Endothelial cell of umbilical vein (primary cell): Measurements from ENCODE around the gene NT5C.

Source experiments
- EZH2 ChIP-seq: IDR thresholded peaks from 2 replicates; pipeline ENCODE4 v1.6.1; 2012; ENCODE audit warnings: borderline replicate concordance, low read depth, mild to moderate bottlenecking, moderate library complexity, low read length, inconsistent platforms; ENCODE audit not compliant: severe bottlenecking
- GATA2 ChIP-seq: IDR thresholded peaks from 2 replicates; pipeline ENCODE4 v1.7.0; 2011; ENCODE audit warnings: low read depth, mild to moderate bottlenecking, moderate library complexity, mixed read lengths, low read length; ENCODE audit not compliant: insufficient read length, insufficient read depth
- JUN ChIP-seq: IDR thresholded peaks from 2 replicates; pipeline ENCODE4 v1.6.1; 2011; ENCODE audit warnings: borderline replicate concordance, low read depth; ENCODE audit not compliant: insufficient read length, insufficient read depth
- MAX ChIP-seq: IDR thresholded peaks from 2 replicates; pipeline ENCODE4 v1.6.1; 2011; ENCODE audit not compliant: insufficient read depth, insufficient read length
- MYC ChIP-seq: IDR thresholded peaks from one replicate; pipeline ENCODE4 v1.6.1; 2011; ENCODE audit warnings: mild to moderate bottlenecking, low read depth, low read length
- POLR2A ChIP-seq: IDR thresholded peaks from 2 replicates; pipeline ENCODE4 v1.6.1; 2012; ENCODE audit warnings: low read depth, mild to moderate bottlenecking, control low read depth, low read length
- POLR2AphosphoS5 ChIP-seq: IDR thresholded peaks from 2 replicates; pipeline ENCODE4 v1.6.1; 2012; ENCODE audit warnings: low read depth, mild to moderate bottlenecking, control low read depth, low read length, moderate library complexity; ENCODE audit not compliant: insufficient read depth
- TF ChIP-seq, protein P1 (sequence below), 2 donors: IDR thresholded peaks; 1 replicate in 1 of 2; 2 replicates in 1 of 2; pipeline ENCODE4 v1.5.1; 2011; ENCODE audit warnings: low read length in 2 of 2, mild to moderate bottlenecking in 2 of 2, moderate library complexity in 2 of 2, control low read depth in 1 of 2, inconsistent platforms in 1 of 2, low read depth in 1 of 2; ENCODE audit not compliant: insufficient read depth in 1 of 2; ENCODE audit errors: extremely low read depth in 1 of 2

GRCh38 chr17:75094871-75095399 is 36.6 kb downstream of the NT5C start:
- TF ChIP-seq POLR2A (no peak), POLR2AphosphoS5 (no peak), GATA2 (no peak), JUN (no peak), MAX (no peak), EZH2 (no peak), MYC (no peak)
- TF ChIP-seq, protein P1, sequence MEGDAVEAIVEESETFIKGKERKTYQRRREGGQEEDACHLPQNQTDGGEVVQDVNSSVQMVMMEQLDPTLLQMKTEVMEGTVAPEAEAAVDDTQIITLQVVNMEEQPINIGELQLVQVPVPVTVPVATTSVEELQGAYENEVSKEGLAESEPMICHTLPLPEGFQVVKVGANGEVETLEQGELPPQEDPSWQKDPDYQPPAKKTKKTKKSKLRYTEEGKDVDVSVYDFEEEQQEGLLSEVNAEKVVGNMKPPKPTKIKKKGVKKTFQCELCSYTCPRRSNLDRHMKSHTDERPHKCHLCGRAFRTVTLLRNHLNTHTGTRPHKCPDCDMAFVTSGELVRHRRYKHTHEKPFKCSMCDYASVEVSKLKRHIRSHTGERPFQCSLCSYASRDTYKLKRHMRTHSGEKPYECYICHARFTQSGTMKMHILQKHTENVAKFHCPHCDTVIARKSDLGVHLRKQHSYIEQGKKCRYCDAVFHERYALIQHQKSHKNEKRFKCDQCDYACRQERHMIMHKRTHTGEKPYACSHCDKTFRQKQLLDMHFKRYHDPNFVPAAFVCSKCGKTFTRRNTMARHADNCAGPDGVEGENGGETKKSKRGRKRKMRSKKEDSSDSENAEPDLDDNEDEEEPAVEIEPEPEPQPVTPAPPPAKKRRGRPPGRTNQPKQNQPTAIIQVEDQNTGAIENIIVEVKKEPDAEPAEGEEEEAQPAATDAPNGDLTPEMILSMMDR (IDR thresholded peaks at IDR 0.05; ENCODE audit: extremely low read depth in 1 of 2, insufficient read depth in 1 of 2, low read depth in 1 of 2, low read length in 2 of 2), result no peak
